Frontal cortex (tissue), 4 donors: ENCODE results near the gene BBS1. TPM values are rescaled to one million over a fixed set of nuclear protein-coding genes. Genes with fewer than 3 reads are reported as not detected.
"Not testable (repeated sequence)": the region's sequence is repeated elsewhere in the genome, so short reads cannot be mapped to it uniquely, and the experiment has no call there.

ENCODE experiments used
- DNase-seq, 2 donors: peaks; one replicate each; pipeline ENCODE4 v3.0.0; 2012; ENCODE audit warnings: low spot score in 2 of 2
- FAIRE-seq: peaks from 2 replicates; lab custom pipeline; 2012; peaks lifted over from hg19 to GRCh38; lab: Jason Lieb, UNC
- total RNA-seq: library from RNA; depleted of rRNA; stranded (reverse); fragments of >200 nt; gene quantifications from one replicate; pipeline ENCODE4 v1.2.3, GENCODE V29; 2014
- donor health status: control.
- donor health status: control.
- donor health status: control.

BBS1 gene
- total RNA-seq, 1 donor from 2014 or later, result 41.2 TPM

DNA sequence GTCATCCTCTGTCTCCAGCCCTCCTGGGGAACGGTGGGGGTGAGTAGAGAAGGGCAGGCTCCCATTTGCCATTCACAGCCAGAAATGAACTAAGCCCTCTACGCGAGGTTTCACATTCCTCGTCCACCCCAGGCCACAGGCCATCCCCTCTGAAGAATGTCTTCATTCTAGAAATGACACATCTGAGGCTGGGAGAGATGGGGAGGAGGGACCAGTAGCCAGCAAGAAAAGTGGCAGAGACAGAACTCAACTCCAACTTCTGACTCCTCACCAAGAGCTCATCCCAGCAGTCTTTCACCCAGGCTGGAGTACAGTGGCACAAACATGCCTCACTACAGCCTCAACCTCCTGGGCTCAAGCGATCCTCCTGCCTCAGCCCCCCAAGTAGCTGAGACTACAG, 54.5 kb downstream of the BBS1 start:
- no peak for FAIRE-seq

GRCh38 chr11:66566221-66566620, 55.8 kb downstream of the BBS1 start:
- DNase-seq, result no peak
- FAIRE-seq, result no peak

More for the DNA sequence above, 54.5 kb downstream of the BBS1 start:
- DNase-seq, result no peak

DNA sequence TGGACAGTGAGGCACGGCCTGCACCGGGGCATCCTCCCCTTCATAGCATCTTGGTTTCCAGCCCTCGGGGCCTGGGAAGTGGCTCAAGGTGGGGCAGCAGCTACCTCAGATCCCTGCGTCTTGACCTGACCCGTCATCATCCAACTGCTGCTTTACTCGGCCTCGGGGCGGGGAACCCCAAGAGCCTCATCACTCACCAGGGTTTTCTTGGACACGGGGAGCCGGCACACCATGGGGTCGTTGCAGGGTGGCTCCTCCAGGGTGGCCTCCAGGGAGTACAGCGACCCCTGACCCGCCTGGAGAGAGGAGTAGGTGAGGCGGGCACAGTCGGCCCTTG, 57.3 kb downstream of the BBS1 start:
- FAIRE-seq (no peak), DNase-seq (no peak)

DNA sequence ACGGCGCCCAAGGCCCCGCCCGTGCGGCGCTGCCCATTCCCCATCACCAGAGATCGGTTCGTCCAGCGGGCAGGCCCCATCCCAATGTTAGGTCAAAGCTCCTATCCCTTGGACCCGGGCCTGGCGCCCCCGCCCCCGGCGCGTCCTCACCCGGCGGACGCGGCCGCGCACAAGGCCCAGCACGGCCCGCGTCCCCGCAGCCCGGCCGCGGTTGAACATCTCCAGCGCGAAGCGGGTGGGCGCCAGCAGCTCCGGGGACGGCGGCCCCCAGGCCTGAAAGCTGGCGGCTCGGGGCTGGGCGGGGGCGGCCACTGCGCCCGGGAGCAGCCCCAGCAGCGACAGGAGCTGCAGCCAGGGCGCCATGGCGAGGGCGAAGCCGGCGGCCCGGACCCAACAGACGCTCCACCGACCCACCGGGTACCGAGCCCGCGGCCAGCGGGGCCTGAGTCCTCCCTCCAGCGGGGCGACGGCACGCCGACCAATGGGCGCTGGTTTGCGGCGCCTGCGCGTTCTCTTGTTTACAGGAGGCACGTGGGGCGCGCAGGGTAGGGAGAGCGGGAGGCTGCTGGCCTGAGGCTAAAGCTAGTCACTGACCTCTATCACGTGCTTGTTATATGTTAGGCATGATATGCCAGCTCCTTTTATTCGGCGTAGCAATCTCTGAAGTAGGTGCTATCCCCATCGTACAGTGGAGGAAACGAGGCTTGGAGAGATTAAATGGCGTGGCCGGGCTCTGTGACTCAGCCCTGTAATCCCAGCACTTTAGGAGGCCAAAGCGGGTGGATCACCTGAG, 57.9 kb downstream of the BBS1 start, which contains the start of gene CTSF:
TSS of gene CTSF (minus strand) at position 483 of the 793 bp plus-strand sequence. CDS start at position 363, 120 bp downstream.
- no peak for FAIRE-seq
- peak; percentile 99 for DNase-seq

GRCh38 chr11:66569076-66569475, 58.6 kb downstream of the BBS1 start:
- no peak for DNase-seq
- FAIRE-seq, result no peak

DNA sequence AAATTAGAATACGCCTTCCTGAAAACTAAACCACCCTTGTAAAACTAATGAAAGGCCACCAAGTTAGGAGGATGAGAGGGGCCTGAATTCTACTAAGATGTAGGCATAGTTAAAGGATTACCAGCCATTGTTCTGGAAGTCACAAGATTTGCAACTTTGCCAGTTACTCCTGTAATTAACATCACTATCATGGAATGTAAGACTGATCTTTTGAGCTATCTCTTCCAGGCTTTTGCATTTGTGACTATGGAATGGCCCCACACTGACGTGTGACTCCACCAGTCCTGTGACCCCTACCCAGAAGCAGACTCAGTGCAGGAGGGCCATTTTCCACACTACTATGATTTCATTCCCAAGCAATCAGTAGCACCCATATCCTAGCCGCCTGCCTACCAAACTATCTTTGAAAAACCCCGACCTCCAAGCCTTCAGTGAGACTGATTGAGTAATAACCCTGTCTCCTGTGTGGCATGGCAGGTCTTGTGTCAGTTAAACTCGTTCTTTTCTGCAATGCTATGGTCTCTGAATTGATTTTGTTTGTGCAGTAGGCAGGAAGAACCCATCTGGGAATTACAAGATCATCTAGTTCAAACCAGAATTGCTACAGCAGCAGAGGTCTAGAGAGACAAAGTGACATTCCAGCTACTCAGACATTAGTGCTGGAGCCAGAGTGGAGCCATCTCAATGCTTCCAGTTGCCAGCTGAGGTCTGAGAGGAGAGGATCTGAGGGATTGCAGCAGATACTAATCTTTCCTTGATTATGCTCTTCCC, 59.8 kb downstream of the BBS1 start:
- DNase-seq (no peak), FAIRE-seq (no peak)

- FAIRE-seq, result no peak
- no peak for DNase-seq
Measured at GRCh38 chr11:66570850-66571180, 60.4 kb downstream of the BBS1 start.

GRCh38 chr11:66579017-66579606, 68.7 kb downstream of the BBS1 start:
- FAIRE-seq (no peak), DNase-seq (peak; percentile 68 to 85)

DNA sequence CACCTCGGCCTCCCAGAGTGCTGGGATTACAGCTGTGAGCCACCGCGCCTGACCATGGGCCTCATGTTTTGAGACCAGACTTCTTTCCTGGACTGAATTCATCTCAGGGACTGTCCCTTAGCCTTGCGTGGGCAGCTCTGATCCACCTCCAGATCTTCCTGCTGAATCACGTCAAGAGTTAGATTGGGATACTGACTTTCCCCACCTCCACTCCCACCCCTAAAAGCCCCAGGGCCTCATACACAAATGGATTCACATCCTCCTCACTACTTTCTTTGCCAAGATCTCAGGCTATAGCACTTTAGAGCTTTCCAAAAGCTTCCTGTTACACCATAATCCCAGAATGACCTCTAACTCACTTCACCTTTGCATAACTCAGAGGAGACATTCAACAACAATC, 70.4 kb downstream of the BBS1 start:
- no peak for FAIRE-seq
- no peak for DNase-seq

DNA sequence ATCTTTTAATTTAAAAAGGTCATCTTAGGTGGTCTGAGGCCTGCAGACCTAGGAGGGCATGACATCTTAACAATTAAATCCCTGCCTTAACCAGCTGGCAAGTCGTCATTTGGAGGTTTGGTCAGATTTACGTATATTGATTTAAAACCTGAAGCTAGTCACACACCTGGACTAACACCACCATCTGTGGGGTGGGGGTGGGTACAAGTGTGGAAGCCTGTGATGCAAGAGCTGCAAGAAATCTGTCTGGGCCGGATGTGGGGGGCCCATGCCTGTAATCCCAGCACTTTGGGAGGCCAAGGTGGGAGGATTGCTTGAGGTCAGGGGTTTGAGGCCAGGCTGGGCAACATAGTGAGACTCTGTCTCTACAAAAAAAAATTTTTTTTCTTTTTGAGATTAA, 70.8 kb downstream of the BBS1 start:
- DNase-seq (no peak), FAIRE-seq (no peak)

GRCh38 chr11:66582565-66583147, 72.2 kb downstream of the BBS1 start:
- DNase-seq, FAIRE-seq: not testable (repeated sequence)

Other genes with a start within 250 kb of the BBS1 start
- 22.8 TPM for gene RAB1B, start 242.0 kb upstream of the BBS1 start, total RNA-seq
- 41.6 TPM for gene CNIH2, start 232.5 kb upstream of the BBS1 start, total RNA-seq
- gene YIF1A, start 221.5 kb upstream of the BBS1 start, total RNA-seq, result 28.9 TPM
- gene TMEM151A, start 218.7 kb upstream of the BBS1 start, total RNA-seq, result 9.0 TPM
- gene CD248, start 193.6 kb upstream of the BBS1 start, total RNA-seq, result 1.2 TPM
- gene RIN1, start 174.2 kb upstream of the BBS1 start, total RNA-seq, result 0.82 TPM
- gene BRMS1, start 165.5 kb upstream of the BBS1 start, total RNA-seq, result 19.2 TPM
- 83.2 TPM for gene B4GAT1, start 163.0 kb upstream of the BBS1 start, total RNA-seq
- gene SLC29A2, start 138.9 kb upstream of the BBS1 start, total RNA-seq, result 1.6 TPM
- gene NPAS4, start 89.6 kb upstream of the BBS1 start, total RNA-seq, result under 0.01 TPM
- gene MRPL11, start 71.8 kb upstream of the BBS1 start, total RNA-seq, result 17.1 TPM
- gene PELI3, start 43.7 kb upstream of the BBS1 start, total RNA-seq, result 13.5 TPM
- gene DPP3, start 30.2 kb upstream of the BBS1 start, total RNA-seq, result 39.1 TPM
- gene ZDHHC24, start 35.4 kb downstream of the BBS1 start, total RNA-seq, result 5.3 TPM
- gene ACTN3, start 36.3 kb downstream of the BBS1 start, total RNA-seq, result not detected
- 34.6 TPM for gene CTSF, start 58.0 kb downstream of the BBS1 start, total RNA-seq
- gene CCDC87, start 82.4 kb downstream of the BBS1 start, total RNA-seq, result 1.2 TPM
- gene CCS, start 82.5 kb downstream of the BBS1 start, total RNA-seq, result 19.2 TPM
- gene RBM14, start 106.0 kb downstream of the BBS1 start, total RNA-seq, result 24.1 TPM
- 137 TPM for gene RBM4, start 128.1 kb downstream of the BBS1 start, total RNA-seq
- gene RBM4B, start 167.3 kb downstream of the BBS1 start, total RNA-seq, result 102 TPM
- 170 TPM for gene SPTBN2, start 218.6 kb downstream of the BBS1 start, total RNA-seq